D721Med (cell line): Measurements from ENCODE around the gene SEMA4A.

Source experiments
- DNase-seq: peaks from one replicate; pipeline ENCODE4 v3.0.0; 2011; ENCODE audit warnings: low spot score; ENCODE audit not compliant: insufficient read length
- FAIRE-seq: peaks from 2 replicates; lab custom pipeline; 2011; peaks lifted over from hg19 to GRCh38; lab: Jason Lieb, UNC
- TF ChIP-seq, protein P1 (sequence below): IDR thresholded peaks from 2 replicates; pipeline ENCODE4 v1.5.1; 2012; ENCODE audit warnings: mild to moderate bottlenecking, control low read depth; ENCODE audit not compliant: insufficient read depth; ENCODE audit errors: missing control alignments

The SEMA4A gene

DNA sequence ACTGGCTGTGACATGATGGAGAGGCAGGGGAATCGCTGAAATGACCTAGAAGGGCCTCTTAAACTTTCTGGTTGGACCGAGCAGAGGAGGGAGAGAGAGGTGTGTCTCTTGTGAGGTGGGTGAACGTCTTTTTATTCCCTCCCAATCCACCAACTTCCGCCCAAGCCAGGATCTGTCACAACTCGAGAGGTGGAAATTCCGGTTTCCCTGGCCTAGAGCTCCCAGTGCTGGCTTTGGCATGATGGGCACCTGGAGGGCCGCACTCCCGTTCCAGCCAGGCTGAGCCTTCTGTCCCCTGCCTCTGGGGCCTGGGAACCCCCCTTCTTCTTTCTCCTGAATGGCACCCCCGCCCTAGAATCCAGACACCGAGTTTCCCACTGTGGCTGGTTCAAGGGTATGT, at the start of gene SEMA4A:
Gene SEMA4A, plus strand, starts transcription at position 224 of the 400 bp plus-strand sequence. CDS start 994 bp downstream, outside the sequence.
- TF ChIP-seq, protein P1, sequence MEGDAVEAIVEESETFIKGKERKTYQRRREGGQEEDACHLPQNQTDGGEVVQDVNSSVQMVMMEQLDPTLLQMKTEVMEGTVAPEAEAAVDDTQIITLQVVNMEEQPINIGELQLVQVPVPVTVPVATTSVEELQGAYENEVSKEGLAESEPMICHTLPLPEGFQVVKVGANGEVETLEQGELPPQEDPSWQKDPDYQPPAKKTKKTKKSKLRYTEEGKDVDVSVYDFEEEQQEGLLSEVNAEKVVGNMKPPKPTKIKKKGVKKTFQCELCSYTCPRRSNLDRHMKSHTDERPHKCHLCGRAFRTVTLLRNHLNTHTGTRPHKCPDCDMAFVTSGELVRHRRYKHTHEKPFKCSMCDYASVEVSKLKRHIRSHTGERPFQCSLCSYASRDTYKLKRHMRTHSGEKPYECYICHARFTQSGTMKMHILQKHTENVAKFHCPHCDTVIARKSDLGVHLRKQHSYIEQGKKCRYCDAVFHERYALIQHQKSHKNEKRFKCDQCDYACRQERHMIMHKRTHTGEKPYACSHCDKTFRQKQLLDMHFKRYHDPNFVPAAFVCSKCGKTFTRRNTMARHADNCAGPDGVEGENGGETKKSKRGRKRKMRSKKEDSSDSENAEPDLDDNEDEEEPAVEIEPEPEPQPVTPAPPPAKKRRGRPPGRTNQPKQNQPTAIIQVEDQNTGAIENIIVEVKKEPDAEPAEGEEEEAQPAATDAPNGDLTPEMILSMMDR, result no peak
- DNase-seq (no peak), FAIRE-seq (no peak)

DNA sequence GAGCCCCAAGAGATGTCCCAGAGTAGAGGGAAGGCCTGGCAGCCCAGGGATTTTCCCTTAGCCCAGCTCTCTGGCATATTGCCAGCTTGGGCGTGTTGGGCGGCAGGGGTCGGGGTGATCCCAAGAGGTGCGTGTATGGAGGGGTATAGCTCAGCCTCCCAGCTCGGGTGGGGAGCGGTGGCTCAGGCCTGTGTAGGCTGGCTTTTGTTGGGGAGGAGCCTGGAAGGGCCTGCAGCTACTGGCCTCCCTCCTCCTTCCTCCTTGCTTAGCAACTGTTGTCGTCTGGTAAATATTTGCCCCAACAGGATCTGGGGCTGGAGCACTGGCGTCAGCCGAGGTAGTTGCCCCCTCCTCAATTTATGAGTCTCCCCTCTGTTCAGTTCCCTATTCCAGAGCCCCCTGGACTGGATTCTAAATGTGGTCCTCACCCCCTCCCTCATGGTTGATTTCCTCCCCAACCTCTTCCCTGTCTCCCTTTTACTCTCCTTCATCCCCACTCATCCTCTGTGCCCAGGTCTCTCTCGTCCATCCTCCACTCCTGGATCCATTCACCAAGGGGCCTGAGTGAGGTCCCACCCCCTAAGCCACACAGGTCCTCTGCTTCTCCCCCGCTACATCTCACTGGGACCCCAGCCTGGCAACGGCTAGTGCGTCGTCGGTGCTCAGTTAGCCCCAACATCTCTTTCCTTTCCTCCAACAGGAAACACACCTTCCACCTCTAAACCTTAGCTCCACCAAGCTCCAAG, 49.1 kb upstream of the SEMA4A start:
- FAIRE-seq, result no peak
- TF ChIP-seq, protein P1, result no peak

DNA sequence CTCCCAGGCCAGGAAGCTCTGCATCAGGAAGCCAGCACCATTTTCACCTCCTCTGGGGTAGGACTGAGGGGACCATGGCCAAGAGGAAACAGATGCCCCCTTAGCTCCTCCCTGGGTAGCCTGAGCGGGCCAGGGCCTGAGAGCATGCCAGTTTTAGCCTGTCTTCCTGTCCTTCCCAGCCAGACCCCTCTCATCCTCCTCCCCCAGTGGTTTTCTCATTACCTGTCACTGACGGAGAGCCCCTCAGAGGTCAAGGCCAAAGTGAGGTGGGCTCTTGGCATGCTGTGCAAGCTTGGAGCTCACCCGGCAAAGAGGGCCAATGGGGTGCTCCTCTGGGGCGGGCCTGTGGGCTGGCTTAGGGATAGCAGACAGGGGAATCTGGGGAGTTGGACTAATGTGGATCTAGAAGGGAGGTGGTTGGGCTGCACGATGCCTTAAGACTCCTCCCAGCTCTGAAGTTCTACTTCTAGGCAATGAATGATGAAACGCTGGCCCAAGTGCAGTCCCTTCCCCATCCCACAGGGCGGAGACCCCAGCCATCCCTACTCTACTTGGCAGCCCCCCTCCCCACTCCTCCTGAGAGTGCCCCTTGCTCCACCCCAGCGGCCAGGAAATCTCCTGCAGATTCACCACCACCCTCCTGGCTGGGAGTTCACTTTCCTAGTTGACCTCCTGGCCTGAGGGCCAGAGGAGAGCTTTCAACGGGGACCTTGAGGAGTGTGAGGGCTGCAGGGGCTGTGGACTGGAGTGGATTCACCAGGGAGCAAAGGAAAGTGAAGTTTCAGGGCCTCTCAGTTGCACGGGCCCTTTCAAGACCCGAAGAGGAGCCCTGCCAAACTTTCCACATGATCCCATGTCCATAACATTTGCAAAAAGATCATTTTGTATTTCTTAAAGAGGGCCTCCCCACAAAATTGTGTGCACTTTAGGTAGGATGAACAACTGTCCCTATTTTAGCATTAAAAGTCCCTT, 48.2 kb upstream of the SEMA4A start:
- TF ChIP-seq, protein P1, result no peak
- FAIRE-seq, result no peak
- DNase-seq, result no peak

More for the DNA sequence above, 49.1 kb upstream of the SEMA4A start:
- no peak for DNase-seq

DNA sequence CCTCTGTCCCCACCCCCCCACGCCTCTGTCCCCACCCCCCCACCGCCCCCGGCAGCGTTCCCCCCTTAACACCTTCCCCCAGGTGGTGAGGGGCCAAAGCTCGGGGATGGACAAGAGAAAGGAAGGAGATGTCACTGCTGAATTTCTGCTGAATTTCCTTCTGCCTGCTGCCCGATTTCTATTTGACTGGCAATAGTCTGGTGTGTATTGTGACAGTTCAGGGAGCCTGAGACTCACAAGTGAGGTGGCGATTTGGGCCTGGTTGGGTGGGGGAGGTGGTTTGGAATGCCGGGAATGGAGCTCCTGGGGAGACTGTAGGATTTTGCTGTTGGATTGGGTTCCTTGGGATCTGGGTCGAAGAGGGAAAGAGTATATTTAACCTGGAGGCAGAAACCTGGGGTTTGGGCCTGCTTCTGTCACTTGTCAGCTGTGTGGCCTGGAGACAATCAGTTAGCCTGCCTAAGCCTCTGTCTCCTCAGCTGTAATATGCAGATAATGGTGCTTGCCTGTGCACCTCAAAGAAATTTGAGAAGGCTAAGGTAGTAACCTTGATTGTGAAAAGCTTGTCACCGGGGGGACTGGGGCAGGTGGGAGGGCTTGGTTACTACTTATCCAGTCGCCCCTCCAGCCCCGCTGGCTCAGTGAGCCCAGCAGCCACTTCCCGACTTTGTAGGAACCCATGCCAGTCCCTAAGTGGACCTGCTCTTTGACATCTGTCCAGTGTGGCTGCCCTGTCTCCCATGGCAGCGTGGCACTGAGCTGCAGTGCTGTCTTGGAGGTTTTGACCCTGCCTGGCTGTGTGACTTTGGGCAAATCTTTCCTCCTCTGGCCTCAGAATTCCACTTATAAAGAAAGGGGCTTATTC, 46.5 kb upstream of the SEMA4A start:
- TF ChIP-seq, protein P1, result no peak
- FAIRE-seq (no peak), DNase-seq (no peak)

DNA sequence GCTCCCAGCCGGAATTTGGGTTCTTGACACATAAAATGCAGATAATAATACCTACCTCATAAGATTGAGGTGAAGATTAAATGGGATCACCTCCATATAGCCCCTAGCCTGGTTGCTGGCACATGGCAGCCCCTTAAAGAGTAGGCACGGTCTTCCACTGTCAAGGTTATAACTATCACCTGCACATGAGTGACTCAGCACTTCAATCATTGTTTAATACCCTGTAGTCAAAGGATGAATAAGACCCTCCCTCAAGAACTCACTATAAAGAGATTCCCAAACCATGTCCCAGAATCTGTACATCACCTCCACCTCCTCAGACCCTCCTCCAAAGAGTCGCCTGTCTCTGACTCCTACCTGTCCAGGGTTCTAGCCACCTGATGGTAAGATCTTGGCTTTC, 45.3 kb upstream of the SEMA4A start:
- TF ChIP-seq, protein P1, result no peak
- no peak for FAIRE-seq
- no peak for DNase-seq

DNA sequence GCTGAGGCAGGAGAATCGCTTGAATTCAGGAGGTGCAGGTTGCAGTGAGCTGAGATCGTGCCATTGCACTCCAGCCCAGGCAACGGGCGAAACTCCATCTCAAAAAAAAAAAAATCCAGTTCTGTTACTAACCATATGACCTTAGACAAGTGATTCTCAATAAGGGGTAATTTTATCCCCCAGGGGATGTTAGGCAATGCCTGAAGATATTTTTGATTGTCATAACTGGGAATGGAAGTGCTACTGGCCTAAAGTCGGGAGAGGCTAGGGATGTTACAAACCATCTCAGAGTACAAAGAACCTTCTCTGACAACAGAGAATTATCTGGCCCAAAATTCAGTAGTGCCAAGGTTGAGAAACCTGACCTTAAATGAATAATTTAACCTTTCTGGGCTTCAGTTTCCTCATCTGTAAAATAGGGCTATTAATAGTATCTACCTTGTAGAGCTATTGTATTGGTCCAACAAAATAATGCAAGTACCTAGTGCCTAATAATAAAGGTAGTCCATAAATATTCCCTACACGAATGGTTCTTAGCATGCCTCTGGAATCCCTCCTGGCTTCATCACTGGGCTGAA, 44.6 kb upstream of the SEMA4A start:
- FAIRE-seq (no peak), DNase-seq (no peak)
- TF ChIP-seq, protein P1, result no peak
